Measurements from ENCODE around the gene ABR.
"Not testable (repeated sequence)": the region's sequence is repeated elsewhere in the genome, so short reads cannot be mapped to it uniquely, and the experiment has no call there.

Gene ABR

GRCh38 chr17:1147664-1148063, 32.1 kb downstream of the ABR start:
- DNase-seq (ENCODE audit: low spot score) = peak; percentile 42

- no peak for DNase-seq (ENCODE audit: low spot score)
These were observed 33.1 kb downstream of the ABR start for GRCh38 chr17:1146561-1147265.

- DNase-seq (ENCODE audit: low spot score) = no peak
These were observed 34.3 kb downstream of the ABR start for GRCh38 chr17:1145311-1145986.

DNA sequence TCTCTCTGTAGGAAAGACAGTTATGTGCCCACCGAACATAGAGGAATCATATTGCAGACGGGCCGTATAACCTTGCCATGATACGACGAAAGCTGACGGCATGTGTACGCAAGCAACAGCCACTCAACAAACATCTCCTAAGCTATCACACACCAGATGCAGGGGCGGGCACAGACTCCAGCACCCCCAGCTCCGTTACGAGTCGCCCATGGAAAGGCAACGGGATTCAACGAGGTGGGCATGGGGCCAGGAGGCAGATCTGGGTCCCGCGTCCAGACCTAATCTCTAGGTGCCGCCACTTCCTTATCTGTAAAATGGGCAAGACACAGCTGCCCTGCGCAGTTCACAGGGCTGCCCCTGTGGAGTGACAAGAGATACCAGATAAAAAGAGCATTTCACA, 35.6 kb downstream of the ABR start:
- DNase-seq (ENCODE audit: low spot score) = no peak

DNA sequence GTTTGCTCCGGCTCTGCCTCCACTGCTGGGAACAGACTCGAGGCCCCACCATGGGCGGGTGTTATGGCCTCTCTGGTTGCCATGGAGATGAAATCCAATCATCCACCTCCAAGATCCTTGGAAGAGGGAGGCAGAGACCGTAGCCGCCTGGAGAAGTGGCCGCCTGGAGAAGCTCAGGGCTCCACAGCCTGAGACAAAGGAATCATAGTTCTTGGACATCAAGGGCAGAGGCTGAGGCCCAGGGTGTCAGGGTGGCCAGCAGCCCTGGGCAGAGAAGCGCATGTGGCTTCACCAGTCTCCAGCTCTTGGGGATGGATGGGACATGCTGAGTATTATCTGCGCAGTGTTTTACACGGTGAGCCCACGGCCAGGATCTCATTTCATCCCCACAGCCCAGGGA, 36.2 kb downstream of the ABR start:
- no peak for DNase-seq (ENCODE audit: low spot score)

DNA sequence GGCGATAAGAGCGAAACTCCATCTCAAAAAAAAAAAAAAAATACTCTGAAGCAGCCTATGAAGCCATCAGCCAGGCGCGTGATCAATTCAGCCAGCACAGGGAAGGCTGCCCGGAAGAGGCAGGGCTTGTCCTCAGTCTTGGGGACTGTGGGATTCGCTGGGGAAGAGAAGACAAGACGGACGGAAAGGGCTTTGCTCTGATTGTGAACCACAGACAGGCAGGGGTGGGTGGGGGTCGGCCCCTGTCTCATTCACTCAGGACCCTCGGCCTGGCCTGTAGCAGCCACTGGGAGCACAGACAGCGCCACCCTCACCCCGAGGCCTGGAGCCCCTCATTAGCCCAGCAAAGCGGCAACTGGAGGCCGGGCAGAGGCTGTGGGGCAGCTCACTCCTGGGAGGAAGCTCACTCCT, 37.2 kb downstream of the ABR start:
- DNase-seq (ENCODE audit: low spot score) = no peak

DNA sequence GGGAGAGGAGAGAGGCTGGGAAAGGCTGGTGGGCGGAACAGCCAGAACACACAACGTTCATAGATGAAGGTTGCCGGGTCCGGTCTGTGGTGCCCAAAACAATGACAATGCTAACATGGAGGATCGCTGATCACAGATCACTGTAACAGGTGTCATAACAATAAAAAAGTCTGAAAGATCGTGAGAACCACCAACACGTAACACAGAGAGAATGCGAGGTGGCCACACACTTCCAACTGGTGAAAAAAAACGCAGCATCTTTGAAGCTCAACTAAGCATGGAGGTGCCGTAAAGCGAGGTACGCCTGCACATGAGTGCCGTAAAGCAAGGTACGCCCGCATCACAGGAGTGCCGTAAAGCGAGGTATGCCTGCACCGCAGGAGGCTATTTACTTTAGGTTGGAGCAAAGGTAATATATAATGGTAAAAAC, 42.3 kb downstream of the ABR start:
- no peak for DNase-seq (ENCODE audit: low spot score)

- no peak for DNase-seq (ENCODE audit: low spot score)
These were observed 43.0 kb downstream of the ABR start for GRCh38 chr17:1136748-1137147.

GRCh38 chr17:1134634-1135324, 45.0 kb downstream of the ABR start:
- no peak for DNase-seq (ENCODE audit: low spot score)

GRCh38 chr17:1130191-1130590, 49.6 kb downstream of the ABR start:
- DNase-seq (ENCODE audit: low spot score) = no peak

DNA sequence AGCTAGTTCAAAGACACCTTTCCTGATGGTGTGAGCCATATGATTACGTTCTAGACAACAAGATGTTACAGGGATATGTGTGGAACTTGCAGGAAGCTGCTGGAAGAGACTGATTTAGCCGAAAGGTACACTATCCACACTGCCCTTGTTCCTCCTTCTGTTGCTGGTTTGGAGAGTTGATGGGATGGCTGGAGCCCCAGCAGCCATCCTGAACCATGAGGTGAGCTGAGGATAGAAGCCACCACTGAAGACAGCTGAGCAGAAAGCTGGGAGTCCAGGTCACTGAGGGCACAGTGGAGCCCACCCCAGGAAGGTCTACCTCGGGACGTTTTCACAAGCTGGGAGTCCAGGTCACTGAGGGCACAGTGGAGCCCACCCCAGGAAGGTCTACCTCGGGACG, 51.3 kb downstream of the ABR start:
- DNase-seq (ENCODE audit: low spot score) = not testable (repeated sequence)

DNA sequence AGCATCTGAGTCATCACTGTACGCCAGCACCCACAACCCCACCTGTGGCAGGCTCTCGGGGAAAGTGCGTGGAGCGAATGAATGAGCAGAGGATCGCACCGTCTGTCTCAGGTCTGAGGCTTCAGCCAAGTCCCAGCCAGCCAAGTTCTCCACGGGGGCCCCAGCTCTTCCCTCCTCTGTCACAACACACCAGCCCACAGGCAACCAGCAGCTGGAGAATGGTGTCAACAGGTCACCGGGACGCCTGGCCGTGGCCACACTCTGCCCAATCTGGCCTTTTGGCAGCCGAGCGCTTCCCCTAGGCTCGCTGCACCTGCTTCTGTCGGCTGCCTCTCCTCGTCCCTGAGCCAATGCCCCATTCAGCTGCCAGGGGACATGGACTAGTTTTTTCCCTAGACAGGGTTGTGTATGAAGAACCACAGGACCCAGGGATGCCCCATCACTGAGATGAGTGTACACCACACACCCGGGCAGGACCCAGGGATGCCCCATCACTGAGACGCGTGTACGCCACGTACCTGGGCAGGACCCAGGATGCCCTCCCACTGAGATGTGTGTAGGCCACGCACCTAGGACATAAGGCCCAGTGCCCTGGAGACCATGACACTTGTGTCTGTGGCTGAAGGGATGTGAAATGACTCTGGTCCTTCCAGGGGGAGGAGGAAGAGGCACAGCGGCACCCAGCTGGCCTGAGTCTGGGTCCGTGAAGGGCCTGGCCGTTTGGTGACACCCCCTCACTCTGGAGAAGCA, 52.8 kb downstream of the ABR start:
- DNase-seq (ENCODE audit: low spot score) = no peak

DNA sequence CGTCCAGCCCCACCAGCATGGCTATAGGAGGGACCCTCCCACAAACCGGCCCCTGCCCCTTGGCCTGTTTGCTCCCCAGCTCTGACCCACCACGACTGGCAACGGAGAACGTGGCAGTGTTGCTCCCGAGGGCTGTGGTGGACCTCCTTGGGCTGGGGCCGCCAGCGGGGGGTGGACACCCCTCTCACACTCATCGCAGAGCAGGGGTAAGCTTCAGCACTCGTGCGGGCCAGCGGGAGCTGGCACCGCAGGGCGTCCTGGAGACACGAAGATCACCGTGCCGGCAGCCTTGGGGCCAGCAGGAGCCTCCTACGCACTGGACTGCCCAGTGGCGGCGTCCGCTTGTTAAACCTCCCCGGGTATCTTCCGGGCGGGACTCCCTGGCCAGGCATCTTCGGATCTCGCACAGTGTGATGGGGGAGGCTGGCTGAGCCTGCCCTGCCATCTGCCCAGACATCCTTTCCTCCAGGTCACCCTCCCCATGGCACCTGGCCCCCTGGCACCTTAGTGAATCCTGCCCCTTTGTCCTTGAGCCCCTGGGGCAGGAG, 53.5 kb downstream of the ABR start:
- DNase-seq (ENCODE audit: low spot score) = no peak

DNA sequence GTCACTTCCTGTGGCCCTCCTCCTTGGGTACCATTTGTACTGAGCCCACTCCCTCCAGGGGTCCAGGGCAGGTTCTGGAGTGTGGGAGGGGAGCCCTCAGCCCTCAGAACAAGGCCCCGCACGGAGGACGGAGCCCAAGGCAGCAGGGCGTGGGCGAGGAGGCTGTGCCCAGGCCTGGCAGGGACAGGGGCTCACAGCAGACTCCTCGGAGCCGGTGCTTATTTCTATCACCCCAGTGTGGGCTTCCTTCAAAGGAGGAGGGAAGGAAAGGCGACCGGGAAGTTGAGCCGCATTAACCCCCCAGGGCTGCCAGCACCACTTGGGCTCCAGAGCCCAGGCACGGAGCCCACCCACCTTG, 54.0 kb downstream of the ABR start:
- DNase-seq (ENCODE audit: low spot score) = no peak

DNA sequence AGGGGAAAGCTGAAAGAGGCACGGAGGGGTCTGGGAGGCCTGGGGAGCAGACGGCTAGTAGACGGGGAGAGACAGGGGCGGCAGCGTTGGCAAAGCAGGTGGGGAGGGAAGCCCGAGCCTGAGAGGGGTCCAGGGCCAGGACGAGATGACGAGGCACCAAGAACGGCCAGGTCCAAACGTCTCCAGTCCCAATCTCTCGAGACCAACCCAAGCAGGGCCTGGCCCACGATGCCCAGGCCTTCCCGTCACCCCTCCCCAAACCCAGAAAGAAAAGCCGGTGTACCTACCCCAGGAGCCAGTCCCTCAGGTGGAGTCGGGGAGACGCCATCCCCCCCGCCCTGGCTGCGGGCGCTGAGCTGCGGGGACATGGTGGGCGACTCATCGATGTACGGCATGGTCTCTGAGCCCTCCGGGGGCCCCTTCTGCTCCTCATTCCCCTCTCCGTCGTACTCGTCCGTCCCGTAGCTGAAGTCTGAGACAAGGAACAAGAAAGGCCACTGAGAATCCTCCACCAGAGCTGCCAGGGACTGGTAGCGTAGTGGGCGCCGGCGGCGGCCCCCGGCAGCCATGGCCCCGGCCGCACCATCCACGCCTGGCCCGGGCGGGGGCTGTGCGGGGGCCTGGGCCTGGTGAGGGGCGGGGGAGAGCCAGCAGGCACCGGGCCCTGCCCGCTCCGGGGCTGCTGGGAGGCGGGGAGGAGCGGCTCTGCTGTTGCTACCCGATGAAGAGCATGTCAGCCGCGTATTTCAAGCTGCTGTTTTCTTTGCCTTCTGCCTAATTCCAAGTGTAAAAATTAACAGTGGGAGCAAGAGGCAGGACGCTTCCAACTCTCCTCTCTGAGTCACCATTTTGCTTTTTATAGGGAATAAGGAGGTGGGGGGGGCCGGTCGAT, 54.6 kb downstream of the ABR start:
- peak; percentile 72 for DNase-seq (ENCODE audit: low spot score)

DNA sequence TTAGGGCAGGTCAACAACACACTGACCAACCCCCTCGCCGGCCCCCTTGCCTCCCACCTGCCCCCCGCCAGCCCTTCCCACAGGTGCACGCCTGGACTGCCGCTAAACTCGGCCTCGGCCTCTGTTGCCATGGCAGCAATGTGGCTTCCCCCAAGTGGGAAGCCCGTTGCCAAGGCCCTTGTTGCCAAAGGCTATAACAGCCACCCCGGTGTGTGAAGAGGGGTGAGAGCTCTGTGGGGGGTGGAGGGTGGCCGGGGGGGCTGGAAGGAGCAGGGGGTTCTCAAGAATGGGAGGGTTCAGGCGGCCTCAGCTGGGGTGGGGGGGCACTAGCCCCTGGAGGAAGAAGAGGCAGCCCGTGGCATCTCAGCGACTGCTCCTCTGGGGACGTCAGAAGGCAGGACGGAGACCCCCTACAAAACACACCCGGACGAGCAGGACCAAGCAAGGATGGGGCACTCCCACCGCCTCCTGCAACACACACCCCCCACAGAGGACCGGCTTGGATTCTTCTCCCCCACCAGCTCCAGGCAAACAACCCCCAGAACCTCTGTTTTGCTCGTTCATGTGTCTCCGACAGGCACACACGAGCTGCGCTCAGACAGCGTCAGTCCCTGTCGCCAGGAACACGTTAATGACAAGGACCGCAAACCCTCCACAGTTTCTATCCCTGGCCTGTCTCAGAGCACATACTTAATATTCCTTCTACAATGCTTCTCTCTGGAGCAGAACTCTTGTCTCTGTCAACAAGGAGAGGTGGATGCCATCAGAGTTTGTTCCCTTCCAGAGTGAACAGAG, 55.7 kb downstream of the ABR start:
- no peak for DNase-seq (ENCODE audit: low spot score)

- DNase-seq (ENCODE audit: low spot score) = no peak
These were observed 56.4 kb downstream of the ABR start for GRCh38 chr17:1123393-1123831.

- DNase-seq (ENCODE audit: low spot score) = peak; percentile 90
These were observed 57.0 kb downstream of the ABR start for GRCh38 chr17:1122533-1123392.

- not testable (repeated sequence) for DNase-seq (ENCODE audit: low spot score)
These were observed 58.4 kb downstream of the ABR start for GRCh38 chr17:1121442-1121817.
